ENCODE measurements around the gene SPG7.

DNA sequence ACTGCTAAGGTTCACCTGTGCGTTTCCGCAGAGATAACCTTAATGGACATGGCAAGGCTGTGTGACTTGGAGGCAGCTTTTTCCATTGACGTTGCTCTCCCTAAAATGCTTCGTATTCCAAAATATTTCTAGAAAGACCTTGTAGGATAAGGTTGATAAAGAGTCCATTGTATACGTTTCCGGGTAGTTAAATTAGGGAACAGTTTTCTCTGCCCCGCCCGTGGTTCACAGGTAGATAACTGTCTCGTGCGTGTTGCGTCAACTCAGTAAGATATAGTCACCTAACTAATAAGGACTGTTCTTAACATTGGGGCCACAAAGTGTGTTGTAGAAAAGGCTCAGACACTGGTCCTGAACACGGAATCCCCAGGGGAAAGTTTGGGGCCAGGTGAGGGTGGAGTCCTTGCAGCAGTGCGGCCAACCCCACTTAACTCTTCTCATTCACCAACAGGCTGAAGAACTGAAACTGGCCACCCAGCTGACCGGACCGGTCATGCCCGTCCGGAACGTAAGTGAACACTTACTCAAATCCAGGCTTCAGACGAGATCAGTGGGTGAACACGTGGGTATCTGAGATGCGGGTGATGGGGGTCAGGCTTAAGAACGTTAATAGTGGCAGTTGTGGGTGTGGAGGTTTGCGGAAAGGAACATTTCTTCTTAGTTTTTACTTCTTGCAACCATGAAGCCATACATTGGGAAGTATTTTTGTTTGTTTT is 53.8 kb downstream of the SPG7 start:
- TF ChIP-seq ZBTB1 (tag by site-specific recombination; IDR thresholded peaks at IDR 0.05) (no peak), HOXC10 (CRISPR knock-in tag; IDR thresholded peaks at IDR 0.05) (no peak), TCF7L2 (IDR thresholded peaks at IDR 0.05; ENCODE audit: borderline replicate concordance, low read depth, low read length) (no peak), ZNF274 (IDR thresholded peaks at IDR 0.05; ENCODE audit: low read length) (no peak), ZNF274 (tag by site-specific recombination; IDR thresholded peaks at IDR 0.05; ENCODE audit: borderline replicate concordance) (no peak)
- TF ChIP-seq, protein P1, sequence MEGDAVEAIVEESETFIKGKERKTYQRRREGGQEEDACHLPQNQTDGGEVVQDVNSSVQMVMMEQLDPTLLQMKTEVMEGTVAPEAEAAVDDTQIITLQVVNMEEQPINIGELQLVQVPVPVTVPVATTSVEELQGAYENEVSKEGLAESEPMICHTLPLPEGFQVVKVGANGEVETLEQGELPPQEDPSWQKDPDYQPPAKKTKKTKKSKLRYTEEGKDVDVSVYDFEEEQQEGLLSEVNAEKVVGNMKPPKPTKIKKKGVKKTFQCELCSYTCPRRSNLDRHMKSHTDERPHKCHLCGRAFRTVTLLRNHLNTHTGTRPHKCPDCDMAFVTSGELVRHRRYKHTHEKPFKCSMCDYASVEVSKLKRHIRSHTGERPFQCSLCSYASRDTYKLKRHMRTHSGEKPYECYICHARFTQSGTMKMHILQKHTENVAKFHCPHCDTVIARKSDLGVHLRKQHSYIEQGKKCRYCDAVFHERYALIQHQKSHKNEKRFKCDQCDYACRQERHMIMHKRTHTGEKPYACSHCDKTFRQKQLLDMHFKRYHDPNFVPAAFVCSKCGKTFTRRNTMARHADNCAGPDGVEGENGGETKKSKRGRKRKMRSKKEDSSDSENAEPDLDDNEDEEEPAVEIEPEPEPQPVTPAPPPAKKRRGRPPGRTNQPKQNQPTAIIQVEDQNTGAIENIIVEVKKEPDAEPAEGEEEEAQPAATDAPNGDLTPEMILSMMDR (tag by site-specific recombination; IDR thresholded peaks at IDR 0.05), result no peak
- TF ChIP-seq, protein P2, sequence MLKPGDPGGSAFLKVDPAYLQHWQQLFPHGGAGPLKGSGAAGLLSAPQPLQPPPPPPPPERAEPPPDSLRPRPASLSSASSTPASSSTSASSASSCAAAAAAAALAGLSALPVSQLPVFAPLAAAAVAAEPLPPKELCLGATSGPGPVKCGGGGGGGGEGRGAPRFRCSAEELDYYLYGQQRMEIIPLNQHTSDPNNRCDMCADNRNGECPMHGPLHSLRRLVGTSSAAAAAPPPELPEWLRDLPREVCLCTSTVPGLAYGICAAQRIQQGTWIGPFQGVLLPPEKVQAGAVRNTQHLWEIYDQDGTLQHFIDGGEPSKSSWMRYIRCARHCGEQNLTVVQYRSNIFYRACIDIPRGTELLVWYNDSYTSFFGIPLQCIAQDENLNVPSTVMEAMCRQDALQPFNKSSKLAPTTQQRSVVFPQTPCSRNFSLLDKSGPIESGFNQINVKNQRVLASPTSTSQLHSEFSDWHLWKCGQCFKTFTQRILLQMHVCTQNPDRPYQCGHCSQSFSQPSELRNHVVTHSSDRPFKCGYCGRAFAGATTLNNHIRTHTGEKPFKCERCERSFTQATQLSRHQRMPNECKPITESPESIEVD (tag by site-specific recombination; IDR thresholded peaks at IDR 0.05), result no peak

Data from HEK293 (cell line).